Measurements from ENCODE around the gene DEAF1.
A peak's percentile ranks its signal among the peaks of the same experiment; 100 is the strongest.

DNA sequence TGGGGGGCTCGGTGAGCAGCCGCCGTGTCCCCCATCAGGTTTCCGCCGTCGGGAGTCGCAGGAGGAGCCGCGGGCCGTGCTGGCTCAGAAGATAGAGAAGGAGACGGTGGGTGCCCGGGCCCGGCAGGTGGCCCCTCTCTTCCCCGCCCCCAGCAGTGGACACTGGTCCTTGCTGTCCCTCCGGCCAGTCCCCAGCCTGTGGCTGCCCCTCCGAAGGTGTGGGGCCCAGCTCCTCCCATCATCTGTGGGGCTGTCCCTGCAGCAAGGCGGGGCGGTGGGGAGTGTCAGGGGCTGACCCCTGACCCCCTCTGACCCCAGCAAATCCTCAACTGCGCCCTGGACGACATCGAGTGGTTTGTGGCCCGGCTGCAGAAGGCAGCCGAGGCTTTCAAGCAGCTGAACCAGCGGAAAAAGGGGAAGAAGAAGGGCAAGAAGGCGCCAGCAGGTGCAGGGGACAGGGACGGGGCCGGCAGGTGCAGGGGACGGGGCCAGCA lies 26.3 kb upstream of the DEAF1 start:
- TF ChIP-seq, protein P1, sequence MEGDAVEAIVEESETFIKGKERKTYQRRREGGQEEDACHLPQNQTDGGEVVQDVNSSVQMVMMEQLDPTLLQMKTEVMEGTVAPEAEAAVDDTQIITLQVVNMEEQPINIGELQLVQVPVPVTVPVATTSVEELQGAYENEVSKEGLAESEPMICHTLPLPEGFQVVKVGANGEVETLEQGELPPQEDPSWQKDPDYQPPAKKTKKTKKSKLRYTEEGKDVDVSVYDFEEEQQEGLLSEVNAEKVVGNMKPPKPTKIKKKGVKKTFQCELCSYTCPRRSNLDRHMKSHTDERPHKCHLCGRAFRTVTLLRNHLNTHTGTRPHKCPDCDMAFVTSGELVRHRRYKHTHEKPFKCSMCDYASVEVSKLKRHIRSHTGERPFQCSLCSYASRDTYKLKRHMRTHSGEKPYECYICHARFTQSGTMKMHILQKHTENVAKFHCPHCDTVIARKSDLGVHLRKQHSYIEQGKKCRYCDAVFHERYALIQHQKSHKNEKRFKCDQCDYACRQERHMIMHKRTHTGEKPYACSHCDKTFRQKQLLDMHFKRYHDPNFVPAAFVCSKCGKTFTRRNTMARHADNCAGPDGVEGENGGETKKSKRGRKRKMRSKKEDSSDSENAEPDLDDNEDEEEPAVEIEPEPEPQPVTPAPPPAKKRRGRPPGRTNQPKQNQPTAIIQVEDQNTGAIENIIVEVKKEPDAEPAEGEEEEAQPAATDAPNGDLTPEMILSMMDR (IDR thresholded peaks at IDR 0.05; ENCODE audit: insufficient read depth, low read depth, low read length), result no peak
- peak; percentile 29 for TF ChIP-seq EZH2 (IDR thresholded peaks at IDR 0.05; ENCODE audit: insufficient read depth, low read length)

All from astrocyte (in vitro differentiated cells and primary cell).